GM19238 (cell line): ENCODE measurements around the gene FAM20A.

ENCODE experiments used
- DNase-seq: peaks from one replicate; pipeline ENCODE4 v3.0.0; 2011; ENCODE audit warnings: low spot score; ENCODE audit not compliant: insufficient read length

Gene FAM20A

GRCh38 chr17:68600931-68601564, at the start of gene FAM20A:
FAM20A (minus strand) TSS chr17:68601367; CDS start chr17:68600666, 701 bp downstream.
- no peak for DNase-seq

GRCh38 chr17:68649324-68649723, 48.2 kb upstream of the FAM20A start:
- no peak for DNase-seq

GRCh38 chr17:68646626-68647526, 45.7 kb upstream of the FAM20A start:
- no peak for DNase-seq

GRCh38 chr17:68642118-68642412, 40.9 kb upstream of the FAM20A start:
- no peak for DNase-seq

GRCh38 chr17:68641276-68642117, 40.3 kb upstream of the FAM20A start:
- no peak for DNase-seq

GRCh38 chr17:68640242-68640989, 39.2 kb upstream of the FAM20A start:
- DNase-seq: no peak

- DNase-seq: no peak
Measured at GRCh38 chr17:68634345-68634876, 33.2 kb upstream of the FAM20A start.

GRCh38 chr17:68628576-68628957, 27.4 kb upstream of the FAM20A start:
- DNase-seq: no peak

GRCh38 chr17:68627956-68628575, 26.9 kb upstream of the FAM20A start:
- DNase-seq: no peak

GRCh38 chr17:68624381-68624780, 23.2 kb upstream of the FAM20A start:
- DNase-seq: no peak

- no peak for DNase-seq
Measured at GRCh38 chr17:68623811-68624210, 22.6 kb upstream of the FAM20A start.

- DNase-seq: no peak
Measured at GRCh38 chr17:68622423-68622822, 21.3 kb upstream of the FAM20A start.

GRCh38 chr17:68621065-68621464, 19.9 kb upstream of the FAM20A start:
- DNase-seq: no peak

GRCh38 chr17:68616334-68616733, 15.2 kb upstream of the FAM20A start:
- no peak for DNase-seq

GRCh38 chr17:68614718-68615117, 13.6 kb upstream of the FAM20A start:
- no peak for DNase-seq

GRCh38 chr17:68613739-68614298, 12.7 kb upstream of the FAM20A start:
- DNase-seq: no peak

- no peak for DNase-seq
Measured at GRCh38 chr17:68612923-68613292, 11.7 kb upstream of the FAM20A start.

- DNase-seq: no peak
Measured at GRCh38 chr17:68612209-68612922, 11.2 kb upstream of the FAM20A start.

- no peak for DNase-seq
Measured at GRCh38 chr17:68611353-68612208, 10.4 kb upstream of the FAM20A start.
